HEK293 (cell line): ENCODE data around the gene RPL10.
A peak's percentile ranks its signal among the peaks of the same experiment; 100 is the strongest.

ENCODE experiments used
- GLIS2 ChIP-seq: fragments of 450-650 bp; formaldehyde crosslinking; IDR thresholded peaks from 2 replicates; pipeline ENCODE4 v1.5.1; 2016; ENCODE audit warnings: missing biosample characterization, missing genetic modification characterization
- IKZF3 ChIP-seq: fragments of 450-650 bp; IDR thresholded peaks from 2 replicates; pipeline ENCODE4 v1.5.0; 2018; ENCODE audit warnings: missing biosample characterization, mild to moderate bottlenecking, missing genetic modification characterization, moderate library complexity
- KLF16 ChIP-seq: fragments of 450-650 bp; formaldehyde crosslinking; IDR thresholded peaks from 2 replicates; pipeline ENCODE4 v1.5.1; 2017; ENCODE audit warnings: missing biosample characterization, missing genetic modification characterization
- KLF9 ChIP-seq: fragments of 450-650 bp; formaldehyde crosslinking; IDR thresholded peaks from 2 replicates; pipeline ENCODE4 v1.5.1; 2016; ENCODE audit warnings: missing biosample characterization, missing genetic modification characterization, low read depth
- PATZ1 ChIP-seq: fragments of 450-650 bp; formaldehyde crosslinking; IDR thresholded peaks from 2 replicates; pipeline ENCODE4 v1.5.1; 2016; ENCODE audit warnings: missing biosample characterization, missing genetic modification characterization
- PRDM10 ChIP-seq: fragments of 450-650 bp; formaldehyde crosslinking; IDR thresholded peaks from 2 replicates; pipeline ENCODE4 v1.5.1; 2016; ENCODE audit warnings: missing biosample characterization, missing genetic modification characterization
- PRDM6 ChIP-seq: fragments of 450-650 bp; formaldehyde crosslinking; IDR thresholded peaks from 2 replicates; pipeline ENCODE4 v1.5.1; 2017; ENCODE audit warnings: missing biosample characterization, missing genetic modification characterization
- SP3 ChIP-seq: fragments of 450-650 bp; formaldehyde crosslinking; IDR thresholded peaks from 2 replicates; pipeline ENCODE4 v1.5.1; 2016; ENCODE audit warnings: missing biosample characterization, missing genetic modification characterization
- SP7 ChIP-seq: fragments of 450-650 bp; formaldehyde crosslinking; IDR thresholded peaks from 2 replicates; pipeline ENCODE4 v1.5.1; 2016; ENCODE audit warnings: missing biosample characterization, missing genetic modification characterization
- ZBTB10 ChIP-seq: fragments of 450-650 bp; formaldehyde crosslinking; IDR thresholded peaks from 2 replicates; pipeline ENCODE4 v1.5.1; 2016; ENCODE audit warnings: missing biosample characterization, missing genetic modification characterization
- ZEB2 ChIP-seq: fragments of 450-650 bp; formaldehyde crosslinking; IDR thresholded peaks from 2 replicates; pipeline ENCODE4 v1.5.1; 2016; ENCODE audit warnings: missing biosample characterization, missing genetic modification characterization
- ZFP69B ChIP-seq: fragments of 450-650 bp; formaldehyde crosslinking; IDR thresholded peaks from 2 replicates; pipeline ENCODE4 v1.5.1; 2016; ENCODE audit warnings: missing biosample characterization, missing genetic modification characterization
- ZNF140 ChIP-seq: fragments of 450-650 bp; formaldehyde crosslinking; IDR thresholded peaks from 2 replicates; pipeline ENCODE4 v1.5.1; 2016; ENCODE audit warnings: missing biosample characterization, missing genetic modification characterization
- ZNF2 ChIP-seq: fragments of 450-650 bp; formaldehyde crosslinking; IDR thresholded peaks from 2 replicates; pipeline ENCODE4 v1.5.1; 2016; ENCODE audit warnings: missing biosample characterization, missing genetic modification characterization
- ZNF311 ChIP-seq: fragments of 450-650 bp; formaldehyde crosslinking; IDR thresholded peaks from 2 replicates; pipeline ENCODE4 v1.5.1; 2017; ENCODE audit warnings: missing biosample characterization, missing genetic modification characterization, borderline replicate concordance
- ZNF341 ChIP-seq: fragments of 450-650 bp; formaldehyde crosslinking; IDR thresholded peaks from 2 replicates; pipeline ENCODE4; 2016; ENCODE audit warnings: low read depth, missing biosample characterization, missing genetic modification characterization
- ZNF561 ChIP-seq: fragments of 450-650 bp; IDR thresholded peaks from 2 replicates; pipeline ENCODE4 v1.5.1; 2018; ENCODE audit warnings: missing biosample characterization, missing genetic modification characterization, borderline replicate concordance
- ZNF692 ChIP-seq: fragments of 450-650 bp; formaldehyde crosslinking; IDR thresholded peaks from 2 replicates; pipeline ENCODE4 v1.5.1; 2016; ENCODE audit warnings: missing biosample characterization, missing genetic modification characterization
- ZNF768 ChIP-seq: fragments of 450-650 bp; formaldehyde crosslinking; IDR thresholded peaks from 2 replicates; pipeline ENCODE4 v1.5.1; 2018; ENCODE audit warnings: missing biosample characterization, mild to moderate bottlenecking, missing genetic modification characterization
- TF ChIP-seq, protein P1 (sequence below): fragments of 450-650 bp; formaldehyde crosslinking; IDR thresholded peaks from 2 replicates; pipeline ENCODE4 v1.5.1; 2016; ENCODE audit warnings: missing biosample characterization, missing genetic modification characterization, low read depth
- TF ChIP-seq, protein P2 (sequence below): fragments of 450-650 bp; formaldehyde crosslinking; IDR thresholded peaks from 2 replicates; pipeline ENCODE4 v1.5.1; 2016; ENCODE audit warnings: missing biosample characterization, missing genetic modification characterization
- TF ChIP-seq, protein P3 (sequence below): fragments of 450-650 bp; formaldehyde crosslinking; IDR thresholded peaks from 2 replicates; pipeline ENCODE4 v1.5.1; 2016; ENCODE audit warnings: missing biosample characterization, missing genetic modification characterization

Gene RPL10

GRCh38 chrX:154368630-154369448 is 29.3 kb upstream of the RPL10 start (continued):
- TF ChIP-seq, protein P1, sequence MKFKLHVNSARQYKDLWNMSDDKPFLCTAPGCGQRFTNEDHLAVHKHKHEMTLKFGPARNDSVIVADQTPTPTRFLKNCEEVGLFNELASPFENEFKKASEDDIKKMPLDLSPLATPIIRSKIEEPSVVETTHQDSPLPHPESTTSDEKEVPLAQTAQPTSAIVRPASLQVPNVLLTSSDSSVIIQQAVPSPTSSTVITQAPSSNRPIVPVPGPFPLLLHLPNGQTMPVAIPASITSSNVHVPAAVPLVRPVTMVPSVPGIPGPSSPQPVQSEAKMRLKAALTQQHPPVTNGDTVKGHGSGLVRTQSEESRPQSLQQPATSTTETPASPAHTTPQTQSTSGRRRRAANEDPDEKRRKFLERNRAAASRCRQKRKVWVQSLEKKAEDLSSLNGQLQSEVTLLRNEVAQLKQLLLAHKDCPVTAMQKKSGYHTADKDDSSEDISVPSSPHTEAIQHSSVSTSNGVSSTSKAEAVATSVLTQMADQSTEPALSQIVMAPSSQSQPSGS (tag by site-specific recombination) = no peak
- TF ChIP-seq GLIS2 (tag by site-specific recombination) (peak; percentile 70), ZBTB10 (tag by site-specific recombination) (peak; percentile 22; the same call in 1 of the 2 replicates), ZNF768 (tag by site-specific recombination) (no peak), ZFP69B (tag by site-specific recombination) (peak; percentile 96), SP3 (tag by site-specific recombination) (peak; percentile 37), ZNF341 (no peak), ZNF2 (tag by site-specific recombination) (no peak), IKZF3 (no peak), PRDM6 (tag by site-specific recombination) (no peak), ZNF140 (tag by site-specific recombination) (no peak), KLF16 (peak; percentile 45; the same call in 1 of the 2 replicates), SP7 (tag by site-specific recombination) (peak; percentile 67), PRDM10 (tag by site-specific recombination) (peak; percentile 19), ZEB2 (tag by site-specific recombination) (peak; percentile 77), ZNF561 (no peak), ZNF692 (peak; percentile 97), ZNF311 (tag by site-specific recombination) (no peak), PATZ1 (tag by site-specific recombination) (peak; percentile 62; the same call in 1 of the 2 replicates), KLF9 (tag by site-specific recombination) (peak; percentile 54)
- TF ChIP-seq, protein P2, sequence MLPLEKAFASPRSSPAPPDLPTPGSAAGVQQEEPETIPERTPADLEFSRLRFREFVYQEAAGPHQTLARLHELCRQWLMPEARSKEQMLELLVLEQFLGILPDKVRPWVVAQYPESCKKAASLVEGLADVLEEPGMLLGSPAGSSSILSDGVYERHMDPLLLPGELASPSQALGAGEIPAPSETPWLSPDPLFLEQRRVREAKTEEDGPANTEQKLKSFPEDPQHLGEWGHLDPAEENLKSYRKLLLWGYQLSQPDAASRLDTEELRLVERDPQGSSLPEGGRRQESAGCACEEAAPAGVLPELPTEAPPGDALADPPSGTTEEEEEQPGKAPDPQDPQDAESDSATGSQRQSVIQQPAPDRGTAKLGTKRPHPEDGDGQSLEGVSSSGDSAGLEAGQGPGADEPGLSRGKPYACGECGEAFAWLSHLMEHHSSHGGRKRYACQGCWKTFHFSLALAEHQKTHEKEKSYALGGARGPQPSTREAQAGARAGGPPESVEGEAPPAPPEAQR = no peak
- TF ChIP-seq, protein P3, sequence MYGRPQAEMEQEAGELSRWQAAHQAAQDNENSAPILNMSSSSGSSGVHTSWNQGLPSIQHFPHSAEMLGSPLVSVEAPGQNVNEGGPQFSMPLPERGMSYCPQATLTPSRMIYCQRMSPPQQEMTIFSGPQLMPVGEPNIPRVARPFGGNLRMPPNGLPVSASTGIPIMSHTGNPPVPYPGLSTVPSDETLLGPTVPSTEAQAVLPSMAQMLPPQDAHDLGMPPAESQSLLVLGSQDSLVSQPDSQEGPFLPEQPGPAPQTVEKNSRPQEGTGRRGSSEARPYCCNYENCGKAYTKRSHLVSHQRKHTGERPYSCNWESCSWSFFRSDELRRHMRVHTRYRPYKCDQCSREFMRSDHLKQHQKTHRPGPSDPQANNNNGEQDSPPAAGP (tag by site-specific recombination) = peak; percentile 33; the same call in 1 of the 2 replicates
